Thyroid gland (tissue), 4 donors: ENCODE data around the gene SYNCRIP. TPM values are rescaled to one million over a fixed set of nuclear protein-coding genes. Genes with fewer than 3 reads are reported as not detected.
A peak's percentile ranks its signal among the peaks of the same experiment; 100 is the strongest.

Source experiments
- DNase-seq, 2 donors: peaks; one replicate each; pipeline ENCODE4 v3.0.0-alpha.2; 2019
- H3K27ac ChIP-seq, 3 donors: fragments of 200-600 bp; sonication (generic); 1 replicate in 2 of 3; 2 replicates in 1 of 3; pipeline ENCODE4 v1.5.1; 2016 to 2019; ENCODE audit warnings: mild to moderate bottlenecking in 1 of 3, moderate library complexity in 1 of 3
- H3K27me3 ChIP-seq: fragments of 200-600 bp; sonication (generic); one replicate; pipeline ENCODE4 v1.5.1; 2019
- H3K36me3 ChIP-seq, 2 donors: fragments of 200-600 bp; sonication (generic); one replicate each; pipeline ENCODE4 v1.5.1; 2016 to 2019
- H3K4me1 ChIP-seq, 2 donors: fragments of 200-600 bp; sonication (generic); one replicate each; pipeline ENCODE4 v1.5.1; 2017 to 2019
- H3K4me3 ChIP-seq, 3 donors: fragments of 200-600 bp; sonication (generic); replicated peaks in 1 of 3; 1 replicate in 2 of 3; 2 replicates in 1 of 3; pipeline ENCODE4 v1.5.1; 2016; ENCODE audit warnings: mild to moderate bottlenecking in 1 of 3
- H3K9me3 ChIP-seq: fragments of 200-600 bp; sonication (generic); one replicate; pipeline ENCODE4 v1.5.1; 2017
- POLR2A ChIP-seq, 2 donors: fragments of 450-650 bp; IDR thresholded peaks; one replicate each; pipeline ENCODE4 v1.6.1; 2017; ENCODE audit warnings: antibody characterized with exemption in 2 of 2, mild to moderate bottlenecking in 2 of 2, moderate library complexity in 1 of 2
- WGBS, 2 donors: methylation state at CpG; one replicate each; pipeline ENCODE4 v1.1.5; 2017; 5-methylcytosine and 5-hydroxymethylcytosine counted together
- intact Hi-C: fragments of 100-400 bp; cut with DNase I; formaldehyde crosslinking; loops from one replicate; pipeline ENCODE4 v1.15.1; 2023
- total RNA-seq, 4 donors: library from RNA; depleted of rRNA; stranded (reverse); fragments of >200 nt; gene quantifications; one replicate each; pipeline ENCODE4 v1.2.3, GENCODE V29; 2016
- TF ChIP-seq, protein P1 (sequence below), 6 experiments: fragments of 200-600 bp in 3 of 6; fragments of 450-650 bp in 3 of 6; sonication (generic) in 3 of 6; IDR thresholded peaks; one replicate each; pipeline ENCODE4 v1.5.1; 2016 to 2019; ENCODE audit warnings: antibody characterized with exemption in 6 of 6, mild to moderate bottlenecking in 2 of 6, inconsistent platforms in 1 of 6, moderate library complexity in 1 of 6

SYNCRIP gene
- total RNA-seq, 4 donors from 2014 or later: 107 to 144 (median 125) TPM

DNA sequence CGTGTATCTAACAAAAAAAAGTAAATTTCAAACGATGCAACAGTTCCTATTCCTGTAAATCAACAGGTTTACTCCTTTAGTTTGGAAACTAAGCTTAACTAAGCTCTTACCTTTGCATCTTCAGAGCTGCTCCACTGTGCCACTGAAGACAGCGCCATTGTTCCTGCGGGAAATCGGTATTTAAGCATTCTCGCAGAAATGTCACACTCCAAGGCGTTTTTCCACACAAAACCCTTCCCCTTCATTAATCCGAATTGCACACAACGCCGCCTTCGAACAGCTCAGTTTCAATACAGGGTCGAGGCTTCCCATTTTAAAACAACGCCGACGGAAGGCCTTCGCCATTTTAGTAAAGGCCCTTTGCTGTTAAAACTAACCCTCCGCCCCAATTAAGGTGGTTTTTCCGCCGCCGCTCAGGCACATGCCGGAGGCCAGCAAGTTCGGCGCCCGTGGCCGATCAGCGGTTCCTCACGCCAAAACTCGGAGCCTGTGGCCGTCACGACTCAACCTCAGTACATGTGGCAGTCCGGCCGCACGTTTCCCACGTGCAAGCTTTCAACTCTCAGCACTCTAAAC lies 35.4 kb upstream of the SYNCRIP start:
- no peaks in the 10 kb centered on the region for H3K9me3 ChIP-seq
- H3K36me3 ChIP-seq: peaks cover 0 to 5% of the 10 kb centered on the region in 2 donors
- TF ChIP-seq, protein P1, sequence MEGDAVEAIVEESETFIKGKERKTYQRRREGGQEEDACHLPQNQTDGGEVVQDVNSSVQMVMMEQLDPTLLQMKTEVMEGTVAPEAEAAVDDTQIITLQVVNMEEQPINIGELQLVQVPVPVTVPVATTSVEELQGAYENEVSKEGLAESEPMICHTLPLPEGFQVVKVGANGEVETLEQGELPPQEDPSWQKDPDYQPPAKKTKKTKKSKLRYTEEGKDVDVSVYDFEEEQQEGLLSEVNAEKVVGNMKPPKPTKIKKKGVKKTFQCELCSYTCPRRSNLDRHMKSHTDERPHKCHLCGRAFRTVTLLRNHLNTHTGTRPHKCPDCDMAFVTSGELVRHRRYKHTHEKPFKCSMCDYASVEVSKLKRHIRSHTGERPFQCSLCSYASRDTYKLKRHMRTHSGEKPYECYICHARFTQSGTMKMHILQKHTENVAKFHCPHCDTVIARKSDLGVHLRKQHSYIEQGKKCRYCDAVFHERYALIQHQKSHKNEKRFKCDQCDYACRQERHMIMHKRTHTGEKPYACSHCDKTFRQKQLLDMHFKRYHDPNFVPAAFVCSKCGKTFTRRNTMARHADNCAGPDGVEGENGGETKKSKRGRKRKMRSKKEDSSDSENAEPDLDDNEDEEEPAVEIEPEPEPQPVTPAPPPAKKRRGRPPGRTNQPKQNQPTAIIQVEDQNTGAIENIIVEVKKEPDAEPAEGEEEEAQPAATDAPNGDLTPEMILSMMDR (IDR thresholded peaks at IDR 0.05): no peak
- TF ChIP-seq POLR2A (IDR thresholded peaks at IDR 0.05): no peak
- H3K27ac ChIP-seq: peak overlapping the region; percentile 79 to 91 (median 91)
- DNase-seq: no peak
- 0 to 1% methylated on average over 32 to 34 of the region's 34 CpGs for WGBS, 2 donors
- H3K27me3 ChIP-seq: no peaks in the 10 kb centered on the region
- H3K4me3 ChIP-seq: peak overlapping the region; percentile 88 to 95 (median 95)
- peaks cover 18 to 21% of the 10 kb centered on the region in 2 donors for H3K4me1 ChIP-seq
- intact Hi-C loops: loop anchor here (2.0 kb wide), 1 partner anchor 35 kb away; the partner anchor contains the start of gene SYNCRIP

DNA sequence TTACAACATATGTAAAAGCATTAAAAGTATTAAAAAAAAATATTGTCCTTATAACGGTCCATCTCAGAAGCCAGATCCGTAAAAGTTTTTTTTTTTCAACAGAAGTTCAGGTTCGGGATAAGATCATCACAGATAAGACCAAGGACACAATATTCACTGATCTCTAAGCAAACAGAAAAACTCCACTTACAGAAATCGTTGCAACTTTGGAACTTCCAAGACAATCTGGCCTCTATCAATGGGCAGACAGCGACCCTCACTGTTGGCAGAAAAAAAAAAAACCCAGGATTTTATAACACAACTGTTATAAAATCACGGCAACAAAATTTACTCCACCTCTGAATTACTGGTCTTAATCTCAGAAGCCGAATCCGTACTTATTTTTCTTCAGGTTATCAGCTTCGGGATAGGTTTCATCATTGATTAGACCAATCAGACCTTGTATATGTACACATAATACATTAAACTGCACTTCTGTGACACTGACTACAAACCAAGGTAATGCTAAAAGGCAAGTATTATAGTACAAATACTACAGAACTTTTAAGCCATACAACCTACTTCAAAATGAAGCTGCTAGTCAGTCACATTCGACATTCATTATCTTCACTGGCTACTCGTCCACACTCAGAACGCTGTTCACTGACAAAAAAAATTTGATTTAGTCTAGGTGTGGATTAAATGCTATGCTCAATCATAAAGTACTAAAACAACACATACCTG lies 34.7 kb upstream of the SYNCRIP start:
- DNase-seq: no peak
- intact Hi-C loops: no loop called here
- Histone ChIP-seq H3K9me3 (no peaks in the 10 kb centered on the region), H3K27ac (peak overlapping the region; percentile 79 to 91 (median 91)), H3K4me3 (peak overlapping the region; percentile 88 to 95 (median 95)), H3K27me3 (no peaks in the 10 kb centered on the region), H3K4me1 (peaks cover 21% of the 10 kb centered on the region in 2 donors), H3K36me3 (peaks cover 0 to 5% of the 10 kb centered on the region in 2 donors)
- 0 to 1% methylated on average over 12 of the region's 12 CpGs for WGBS, 2 donors
- TF ChIP-seq, protein P1 (IDR thresholded peaks at IDR 0.05): peak in 3 of 6 experiments; percentile 32 to 39 (median 34)
- TF ChIP-seq POLR2A (IDR thresholded peaks at IDR 0.05): no peak

DNA sequence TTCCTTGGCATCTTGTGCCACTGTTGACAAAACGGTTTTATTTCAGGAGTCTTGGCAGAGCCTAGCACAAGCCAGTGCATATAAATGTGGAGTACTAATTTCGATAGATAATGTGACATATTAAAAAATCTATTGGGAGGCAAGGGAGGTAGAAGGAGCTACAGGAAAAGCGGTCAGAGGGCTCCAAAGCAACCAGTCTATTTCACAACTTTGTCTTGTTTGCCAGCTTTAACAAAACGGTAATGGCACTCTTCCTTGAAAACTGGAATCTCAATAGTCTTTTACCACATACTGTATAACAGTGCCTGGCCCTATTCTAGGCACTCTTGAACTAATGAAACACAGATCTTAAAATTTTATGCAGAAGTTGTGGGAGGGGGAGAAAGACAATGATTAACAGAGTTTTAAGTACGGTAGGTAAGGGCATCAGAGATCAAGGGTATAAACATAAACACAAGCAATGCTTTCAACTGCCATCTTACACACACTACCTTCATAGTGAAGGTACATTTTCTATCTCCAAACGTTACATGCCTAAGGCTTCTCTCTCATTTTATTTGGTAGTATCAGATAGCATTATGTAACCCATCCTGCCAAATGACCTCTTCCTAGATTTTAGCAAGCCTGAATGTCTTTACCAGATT lies 33.5 kb upstream of the SYNCRIP start:
- DNase-seq: no peak
- Histone ChIP-seq H3K4me1 (peaks cover 21% of the 10 kb centered on the region in 2 donors), H3K27me3 (no peaks in the 10 kb centered on the region), H3K9me3 (no peaks in the 10 kb centered on the region), H3K27ac (peak overlapping the region; percentile 79 to 91 (median 91)), H3K4me3 (peak overlapping the region; percentile 3 to 95 (median 88)), H3K36me3 (peaks cover 0 to 5% of the 10 kb centered on the region in 2 donors)
- intact Hi-C loops: no loop called here
- TF ChIP-seq, protein P1 (IDR thresholded peaks at IDR 0.05): no peak
- TF ChIP-seq POLR2A (IDR thresholded peaks at IDR 0.05): no peak
- WGBS, 2 donors: 7 to 8% methylated on average over 6 of the region's 6 CpGs

DNA sequence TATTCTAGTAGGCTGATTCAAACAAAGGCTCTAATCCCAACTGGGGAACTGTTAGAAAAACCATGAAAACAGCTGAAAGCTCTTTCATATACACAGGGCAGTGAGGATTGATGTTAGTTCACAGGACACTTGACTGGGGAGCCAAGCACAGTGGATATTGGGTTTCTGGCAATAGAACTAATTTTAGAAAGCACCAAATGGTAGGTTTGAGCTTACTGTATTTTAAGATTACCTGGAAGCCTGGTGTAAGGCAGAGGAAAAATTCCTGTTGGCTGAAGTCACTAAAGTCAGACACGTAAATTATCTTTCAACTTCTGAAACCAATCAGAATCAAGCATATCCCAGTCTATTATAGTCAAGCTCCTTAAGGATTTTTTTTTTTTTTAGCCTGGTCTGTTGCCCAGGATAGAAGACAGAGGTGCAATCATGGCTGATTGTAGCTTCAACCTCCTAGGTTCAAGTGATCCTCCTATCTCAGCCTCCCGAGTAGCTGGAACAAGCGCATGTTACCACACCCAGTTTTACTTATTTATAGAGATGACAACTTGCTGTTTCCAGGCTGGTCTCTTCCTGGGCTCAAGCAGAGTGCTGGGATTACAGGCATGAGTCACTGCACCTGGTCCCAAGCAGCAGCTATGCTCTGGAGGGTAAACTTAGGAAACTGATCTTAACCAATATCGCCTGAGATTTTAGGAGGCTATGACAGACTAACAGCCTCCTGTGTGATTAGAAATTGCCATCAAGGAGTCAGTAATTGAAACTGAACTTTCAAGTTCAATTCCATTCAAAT lies 32.5 kb upstream of the SYNCRIP start:
- Histone ChIP-seq H3K36me3 (peaks cover 0 to 5% of the 10 kb centered on the region in 2 donors), H3K9me3 (no peaks in the 10 kb centered on the region), H3K4me1 (peaks cover 21% of the 10 kb centered on the region in 2 donors), H3K27ac (peak overlapping the region; percentile 29 to 91 (median 91)), H3K4me3 (peak overlapping the region in 2 of 3 donors; percentile 8 to 95), H3K27me3 (no peaks in the 10 kb centered on the region)
- no peak for DNase-seq
- intact Hi-C loops: no loop called here
- TF ChIP-seq, protein P1 (IDR thresholded peaks at IDR 0.05): no peak
- TF ChIP-seq POLR2A (IDR thresholded peaks at IDR 0.05): no peak
- 58 to 74% methylated on average over 4 of the region's 4 CpGs for WGBS, 2 donors
